Heart left ventricle (tissue), 16 donors: ENCODE data around the gene SLC22A12. TPM values are rescaled to one million over a fixed set of nuclear protein-coding genes. Genes with fewer than 3 reads are reported as not detected.

Experiments used
- ATAC-seq, 4 donors: fragments of 200-7000 bp; cut with Tn5 transposase; one replicate each; pipeline ENCODE4 v1.9.1; 2020 to 2022; ENCODE audit warnings: moderate library complexity in 4 of 4, mild to moderate bottlenecking in 3 of 4, moderate number of reproducible peaks in 1 of 4
- DNase-seq, 5 donors: peaks; one replicate each; pipeline ENCODE4 v3.0.0-alpha.2; 2020
- H3K27ac ChIP-seq, 12 donors: fragments of 200-600 bp; sonication (generic) in 4 of 12; one replicate each; pipeline versions ENCODE4 v1.5.0 to v1.8.0; 2016 to 2022; ENCODE audit warnings: mild to moderate bottlenecking in 2 of 12
- H3K27me3 ChIP-seq, 9 donors: fragments of 200-600 bp; sonication (generic) in 2 of 9; one replicate each; pipeline versions ENCODE4 v1.5.1 to v1.8.0; 2016 to 2022; ENCODE audit warnings: mild to moderate bottlenecking in 3 of 9
- H3K36me3 ChIP-seq, 9 donors: fragments of 200-600 bp; sonication (generic) in 2 of 9; one replicate each; pipeline versions ENCODE4 v1.5.0 to v1.8.0; 2018 to 2022; ENCODE audit warnings: mild to moderate bottlenecking in 2 of 9
- H3K4me1 ChIP-seq, 12 donors: fragments of 200-600 bp; sonication (generic) in 4 of 12; one replicate each; pipeline versions ENCODE4 v1.5.0 to v1.8.0; 2016 to 2022; ENCODE audit warnings: mild to moderate bottlenecking in 3 of 12
- H3K4me3 ChIP-seq, 12 donors: fragments of 200-600 bp; sonication (generic) in 4 of 12; one replicate each; pipeline versions ENCODE4 v1.5.0 to v1.8.0; 2017 to 2022; ENCODE audit warnings: mild to moderate bottlenecking in 9 of 12, moderate library complexity in 4 of 12
- H3K9me3 ChIP-seq, 12 donors: fragments of 200-600 bp; sonication (generic) in 4 of 12; one replicate each; pipeline versions ENCODE4 v1.5.0 to v1.8.0; 2016 to 2022; ENCODE audit warnings: mild to moderate bottlenecking in 1 of 12
- CTCF ChIP-seq, 12 donors: fragments of 200-600 bp; sonication (generic) in 4 of 12; IDR thresholded peaks; one replicate each; pipeline versions ENCODE4 v1.5.0 to v1.8.0; 2018 to 2022; ENCODE audit warnings: antibody characterized with exemption in 12 of 12, mild to moderate bottlenecking in 5 of 12
- POLR2A ChIP-seq, 2 donors: fragments of 450-650 bp; IDR thresholded peaks; one replicate each; pipeline ENCODE4 v1.6.1; 2017; ENCODE audit warnings: antibody characterized with exemption in 2 of 2, mild to moderate bottlenecking in 2 of 2, moderate library complexity in 2 of 2
- WGBS, 4 donors: extraction: QIAGEN DNeasy Blood & Tissue Kit in 2 of 4; methylation state at CpG; one replicate each; pipeline versions ENCODE4 v1.1.5 to v1.1.7; 2013 to 2018; 5-methylcytosine and 5-hydroxymethylcytosine counted together
- intact Hi-C, 10 donors: fragments of 100-400 bp; cut with DNase I; formaldehyde crosslinking; loops; one replicate each; pipeline versions ENCODE4 v1.11.1 to v1.14.2; 2022
- polyA plus RNA-seq, 2 donors: library from polyadenylated mRNA; stranded (reverse); fragments of 200-250 nt; gene quantifications; one replicate each; pipeline ENCODE4 v1.2.3, GENCODE V29; 2013
- total RNA-seq, 9 donors: library from RNA; depleted of rRNA in 2 of 9; stranded (reverse); fragments of >200 nt in 2 of 9; fragmentation: NEBNext Ultra II Directional in 3 of 9; extraction: Animal tissue kit (Norgen Biotek cat#: 25700) in 3 of 9; gene quantifications; one replicate each; pipeline versions ENCODE4 v1.1.0 to v1.2.4, GENCODE V29; 2016 to 2023
- donor health status: ischemic (EF 13 %, LVEDD 7.1; RV severe dilation, severe dysfunction).
- donor health status: healthy with polysubstance abuse.
- donor health status: DM: no; HTN: yes; CAD: no.
- donor health status: DM: no; HTN: no; CAD: no.
- donor health status: ischemic (EF 25% LVEDD 6.9; RV normal size, moderate dysfunction).
- donor health status: ischemic (EF 25% LVEDD 5.7; RV mildly dilated, moderate dysfunction).
- donor health status: healthy.
- donor health status: DM: yes; HTN: yes; CAD: no.
- donor health status: ischemic (EF 35%, LVEDD 5.7; RV mildly dilated, moderate dysfunction).
- donor health status: nonischemic (EF 11% LVEDD 7.7; RV severe dilation, severe dysfunction).
- donor health status: DM: yes; HTN: yes; CAD: no.
- donor health status: PGD.
- donor health status: ischemic (EF 29% LVEDD 5.4; RV normal size, mild dysfunction).
- donor health status: nonischemic (EF 23%, LVEDD 6.1; RV moderate dilation, normal function).

Gene SLC22A12
- total and polyA plus RNA-seq, 11 donors: not detected

- 89 to 97% (median 93%) methylated on average over 12 of the region's 12 CpGs for WGBS, 4 donors
- peaks cover 0 to 4% (median 0%) of the 10 kb centered on the region in 9 donors for H3K27me3 ChIP-seq
- DNase-seq (peak in 1 of 5 donors; percentile 13), ATAC-seq (no peak)
- no peak for TF ChIP-seq POLR2A (IDR thresholded peaks at IDR 0.05)
- TF ChIP-seq CTCF (IDR thresholded peaks at IDR 0.05): no peak
- intact Hi-C loops: loop anchor here in 1 of 10 donors (5.0 kb wide), 1 partner anchor 38 kb away; no protein-coding TSS in a partner anchor
- no peaks in the 10 kb centered on the region for H3K36me3 ChIP-seq
- H3K9me3 ChIP-seq: no peaks in the 10 kb centered on the region
- no peak overlapping the region for H3K27ac ChIP-seq
- H3K4me1 ChIP-seq: peaks cover 0 to 14% (median 0%) of the 10 kb centered on the region in 12 donors
- H3K4me3 ChIP-seq: no peak overlapping the region
Observed at GRCh38 chr11:64563966-64564365, 27.1 kb upstream of the SLC22A12 start.

- H3K27ac ChIP-seq: no peak overlapping the region
- peak in 1 of 5 donors; percentile 6 for DNase-seq
- ATAC-seq: no peak
- intact Hi-C loops: loop anchor here in 1 of 10 donors (5.0 kb wide), 1 partner anchor 38 kb away; no protein-coding TSS in a partner anchor
- no peak for TF ChIP-seq POLR2A (IDR thresholded peaks at IDR 0.05)
- no peak for TF ChIP-seq CTCF (IDR thresholded peaks at IDR 0.05)
- H3K27me3 ChIP-seq: peaks cover 0 to 4% (median 0%) of the 10 kb centered on the region in 9 donors
- no peaks in the 10 kb centered on the region for H3K36me3 ChIP-seq
- H3K4me3 ChIP-seq: no peak overlapping the region
- H3K9me3 ChIP-seq: no peaks in the 10 kb centered on the region
- WGBS, 4 donors: 89 to 95% (median 94%) methylated on average over 7 of the region's 7 CpGs
- peaks cover 0 to 14% (median 0%) of the 10 kb centered on the region in 12 donors for H3K4me1 ChIP-seq
Observed at GRCh38 chr11:64564419-64564818, 26.6 kb upstream of the SLC22A12 start.

- no peaks in the 10 kb centered on the region for H3K36me3 ChIP-seq
- TF ChIP-seq POLR2A (IDR thresholded peaks at IDR 0.05) (no peak), CTCF (IDR thresholded peaks at IDR 0.05) (no peak)
- WGBS, 4 donors: 84 to 86% (median 85%) methylated on average over 21 to 24 of the region's 24 CpGs
- intact Hi-C loops: loop anchor here in 1 of 10 donors (5.0 kb wide), 1 partner anchor 37 kb away; no protein-coding TSS in a partner anchor
- no peak overlapping the region for H3K4me3 ChIP-seq
- peaks cover 0 to 2% (median 0%) of the 10 kb centered on the region in 9 donors for H3K27me3 ChIP-seq
- ATAC-seq (no peak), DNase-seq (no peak)
- no peaks in the 10 kb centered on the region for H3K9me3 ChIP-seq
- H3K4me1 ChIP-seq: peaks cover 0 to 14% (median 0%) of the 10 kb centered on the region in 12 donors
- H3K27ac ChIP-seq: no peak overlapping the region
Observed at GRCh38 chr11:64564947-64565889, 25.8 kb upstream of the SLC22A12 start.
